Adrenal gland (tissue), 5 donors: ENCODE data around the gene DYNLT3.

Source experiments
- POLR2A ChIP-seq, 2 donors: fragments of 450-650 bp; IDR thresholded peaks; one replicate each; pipeline ENCODE4 v1.6.1; 2017; ENCODE audit warnings: antibody characterized with exemption in 2 of 2, mild to moderate bottlenecking in 2 of 2, moderate library complexity in 1 of 2
- TF ChIP-seq, protein P1 (sequence below), 6 experiments: fragments of 450-650 bp in 4 of 6; fragments of 200-600 bp in 2 of 6; sonication (generic) in 1 of 6; IDR thresholded peaks; 1 replicate in 5 of 6; 2 replicates in 1 of 6; pipeline versions ENCODE4 v1.5.1 to v1.8.0; 2016 to 2021; ENCODE audit warnings: antibody characterized with exemption in 6 of 6, mild to moderate bottlenecking in 2 of 6, moderate library complexity in 1 of 6
- donor health status: DM: no; HTN: no; CAD: no.

- TF ChIP-seq, protein P1, sequence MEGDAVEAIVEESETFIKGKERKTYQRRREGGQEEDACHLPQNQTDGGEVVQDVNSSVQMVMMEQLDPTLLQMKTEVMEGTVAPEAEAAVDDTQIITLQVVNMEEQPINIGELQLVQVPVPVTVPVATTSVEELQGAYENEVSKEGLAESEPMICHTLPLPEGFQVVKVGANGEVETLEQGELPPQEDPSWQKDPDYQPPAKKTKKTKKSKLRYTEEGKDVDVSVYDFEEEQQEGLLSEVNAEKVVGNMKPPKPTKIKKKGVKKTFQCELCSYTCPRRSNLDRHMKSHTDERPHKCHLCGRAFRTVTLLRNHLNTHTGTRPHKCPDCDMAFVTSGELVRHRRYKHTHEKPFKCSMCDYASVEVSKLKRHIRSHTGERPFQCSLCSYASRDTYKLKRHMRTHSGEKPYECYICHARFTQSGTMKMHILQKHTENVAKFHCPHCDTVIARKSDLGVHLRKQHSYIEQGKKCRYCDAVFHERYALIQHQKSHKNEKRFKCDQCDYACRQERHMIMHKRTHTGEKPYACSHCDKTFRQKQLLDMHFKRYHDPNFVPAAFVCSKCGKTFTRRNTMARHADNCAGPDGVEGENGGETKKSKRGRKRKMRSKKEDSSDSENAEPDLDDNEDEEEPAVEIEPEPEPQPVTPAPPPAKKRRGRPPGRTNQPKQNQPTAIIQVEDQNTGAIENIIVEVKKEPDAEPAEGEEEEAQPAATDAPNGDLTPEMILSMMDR (IDR thresholded peaks at IDR 0.05), result no peak
- no peak for TF ChIP-seq POLR2A (IDR thresholded peaks at IDR 0.05)
Measured at GRCh38 chrX:37824491-37825214, 22.7 kb downstream of the DYNLT3 start.
